ENCODE data around the gene RAB37.
A peak's percentile ranks its signal among the peaks of the same experiment; 100 is the strongest.

The RAB37 gene

GRCh38 chr17:74748529-74749278, 11.6 kb downstream of the RAB37 start, which contains the start of gene NHERF1 (continued):
- TF ChIP-seq ZNF26 (tag by site-specific recombination; IDR thresholded peaks at IDR 0.05) (no peak), ZNF785 (tag by site-specific recombination; IDR thresholded peaks at IDR 0.05) (0 out of 2 replicates have a peak, but pooled peaks have one; percentile 10), ZNF157 (tag by site-specific recombination; IDR thresholded peaks at IDR 0.05) (0 out of 2 replicates have a peak, but pooled peaks have one; percentile 21), SP3 (tag by site-specific recombination; IDR thresholded peaks at IDR 0.05) (peak; percentile 73), ZNF521 (tag by site-specific recombination; IDR thresholded peaks at IDR 0.05) (no peak), ZNF76 (tag by site-specific recombination; IDR thresholded peaks at IDR 0.05; ENCODE audit: borderline replicate concordance, low read depth) (no peak; the same call in 1 of the 2 replicates), ZNF2 (tag by site-specific recombination; IDR thresholded peaks at IDR 0.05) (peak; percentile 60; the same call in 1 of the 2 replicates), SP7 (tag by site-specific recombination; IDR thresholded peaks at IDR 0.05) (no peak; the same call in none of the 2 replicates), ZNF621 (tag by site-specific recombination; IDR thresholded peaks at IDR 0.05) (no peak), HOXA7 (CRISPR knock-in tag; IDR thresholded peaks at IDR 0.05; ENCODE audit: borderline replicate concordance) (no peak), ZNF121 (tag by site-specific recombination; IDR thresholded peaks at IDR 0.05) (peak; percentile 59; the same call in 1 of the 2 replicates), CTCF (tag by site-specific recombination; IDR thresholded peaks at IDR 0.05) (peak; percentile 100), PATZ1 (tag by site-specific recombination; IDR thresholded peaks at IDR 0.05) (peak; percentile 30; the same call in 1 of the 2 replicates), ZNF350 (tag by site-specific recombination; IDR thresholded peaks at IDR 0.05) (no peak), ZNF266 (tag by site-specific recombination; IDR thresholded peaks at IDR 0.05; ENCODE audit: low read depth) (no peak), ZNF600 (tag by site-specific recombination; IDR thresholded peaks at IDR 0.05) (no peak), ZBTB26 (tag by site-specific recombination; optimal IDR thresholded peaks at IDR 0.05) (peak; percentile 82), ZNF366 (tag by site-specific recombination; conservative IDR thresholded peaks at IDR 0.05) (no peak), ZNF362 (tag by site-specific recombination; IDR thresholded peaks at IDR 0.05) (no peak), ZNF132 (tag by site-specific recombination; IDR thresholded peaks at IDR 0.05; ENCODE audit: borderline replicate concordance) (no peak), ZNF324 (tag by site-specific recombination; IDR thresholded peaks at IDR 0.05) (no peak), ZNF558 (tag by site-specific recombination; IDR thresholded peaks at IDR 0.05) (no peak), ZNF677 (tag by site-specific recombination; IDR thresholded peaks at IDR 0.05) (no peak), KLF10 (tag by site-specific recombination; IDR thresholded peaks at IDR 0.05) (peak; percentile 94), ZNF184 (tag by site-specific recombination; IDR thresholded peaks at IDR 0.05) (no peak)
- TF ChIP-seq, protein P1, sequence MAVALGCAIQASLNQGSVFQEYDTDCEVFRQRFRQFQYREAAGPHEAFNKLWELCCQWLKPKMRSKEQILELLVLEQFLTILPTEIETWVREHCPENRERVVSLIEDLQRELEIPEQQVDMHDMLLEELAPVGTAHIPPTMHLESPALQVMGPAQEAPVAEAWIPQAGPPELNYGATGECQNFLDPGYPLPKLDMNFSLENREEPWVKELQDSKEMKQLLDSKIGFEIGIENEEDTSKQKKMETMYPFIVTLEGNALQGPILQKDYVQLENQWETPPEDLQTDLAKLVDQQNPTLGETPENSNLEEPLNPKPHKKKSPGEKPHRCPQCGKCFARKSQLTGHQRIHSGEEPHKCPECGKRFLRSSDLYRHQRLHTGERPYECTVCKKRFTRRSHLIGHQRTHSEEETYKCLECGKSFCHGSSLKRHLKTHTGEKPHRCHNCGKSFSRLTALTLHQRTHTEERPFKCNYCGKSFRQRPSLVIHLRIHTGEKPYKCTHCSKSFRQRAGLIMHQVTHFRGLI (tag by site-specific recombination; IDR thresholded peaks at IDR 0.05), result no peak
- TF ChIP-seq, protein P2, sequence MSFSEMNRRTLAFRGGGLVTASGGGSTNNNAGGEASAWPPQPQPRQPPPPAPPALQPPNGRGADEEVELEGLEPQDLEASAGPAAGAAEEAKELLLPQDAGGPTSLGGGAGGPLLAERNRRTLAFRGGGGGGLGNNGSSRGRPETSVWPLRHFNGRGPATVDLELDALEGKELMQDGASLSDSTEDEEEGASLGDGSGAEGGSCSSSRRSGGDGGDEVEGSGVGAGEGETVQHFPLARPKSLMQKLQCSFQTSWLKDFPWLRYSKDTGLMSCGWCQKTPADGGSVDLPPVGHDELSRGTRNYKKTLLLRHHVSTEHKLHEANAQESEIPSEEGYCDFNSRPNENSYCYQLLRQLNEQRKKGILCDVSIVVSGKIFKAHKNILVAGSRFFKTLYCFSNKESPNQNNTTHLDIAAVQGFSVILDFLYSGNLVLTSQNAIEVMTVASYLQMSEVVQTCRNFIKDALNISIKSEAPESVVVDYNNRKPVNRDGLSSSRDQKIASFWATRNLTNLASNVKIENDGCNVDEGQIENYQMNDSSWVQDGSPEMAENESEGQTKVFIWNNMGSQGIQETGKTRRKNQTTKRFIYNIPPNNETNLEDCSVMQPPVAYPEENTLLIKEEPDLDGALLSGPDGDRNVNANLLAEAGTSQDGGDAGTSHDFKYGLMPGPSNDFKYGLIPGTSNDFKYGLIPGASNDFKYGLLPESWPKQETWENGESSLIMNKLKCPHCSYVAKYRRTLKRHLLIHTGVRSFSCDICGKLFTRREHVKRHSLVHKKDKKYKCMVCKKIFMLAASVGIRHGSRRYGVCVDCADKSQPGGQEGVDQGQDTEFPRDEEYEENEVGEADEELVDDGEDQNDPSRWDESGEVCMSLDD (tag by site-specific recombination; IDR thresholded peaks at IDR 0.05), result 0 out of 2 replicates have a peak, but pooled peaks have one; percentile 52

Data from HEK293 (cell line).